Thyroid gland (tissue), 4 donors: ENCODE data around the gene EBF3.

Experiments
- POLR2A ChIP-seq, 2 donors: fragments of 450-650 bp; IDR thresholded peaks; one replicate each; pipeline ENCODE4 v1.6.1; 2017; ENCODE audit warnings: antibody characterized with exemption in 2 of 2, mild to moderate bottlenecking in 2 of 2, moderate library complexity in 1 of 2
- TF ChIP-seq, protein P1 (sequence below), 6 experiments: fragments of 200-600 bp in 3 of 6; fragments of 450-650 bp in 3 of 6; sonication (generic) in 3 of 6; IDR thresholded peaks; one replicate each; pipeline ENCODE4 v1.5.1; 2016 to 2019; ENCODE audit warnings: antibody characterized with exemption in 6 of 6, mild to moderate bottlenecking in 2 of 6, inconsistent platforms in 1 of 6, moderate library complexity in 1 of 6

DNA sequence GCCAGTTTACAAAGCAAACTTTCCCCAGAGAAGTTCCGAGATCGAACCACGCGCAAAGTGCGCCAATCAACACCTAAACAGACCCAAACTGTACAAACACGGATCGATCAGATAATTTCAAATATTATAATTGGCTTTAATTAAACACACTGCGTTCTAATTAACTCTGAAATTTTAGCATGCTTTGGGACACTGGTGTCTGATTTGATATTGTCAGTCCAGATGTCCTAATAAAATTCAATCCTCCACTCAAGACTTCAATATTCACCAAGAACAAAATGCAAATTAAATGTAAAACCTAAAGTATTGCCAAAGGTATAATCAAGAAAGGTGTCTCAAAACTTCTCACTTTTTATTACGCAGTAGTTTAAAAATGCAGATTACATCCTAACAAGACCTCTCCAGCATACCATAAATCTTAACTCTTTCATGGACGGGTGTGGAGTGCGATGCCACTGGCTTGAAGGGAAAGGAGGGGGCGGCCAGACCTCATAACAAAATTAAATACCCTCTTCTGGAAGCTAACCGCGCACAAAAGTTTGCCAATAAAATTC lies 5.9 kb upstream of the EBF3 start:
- TF ChIP-seq, protein P1, sequence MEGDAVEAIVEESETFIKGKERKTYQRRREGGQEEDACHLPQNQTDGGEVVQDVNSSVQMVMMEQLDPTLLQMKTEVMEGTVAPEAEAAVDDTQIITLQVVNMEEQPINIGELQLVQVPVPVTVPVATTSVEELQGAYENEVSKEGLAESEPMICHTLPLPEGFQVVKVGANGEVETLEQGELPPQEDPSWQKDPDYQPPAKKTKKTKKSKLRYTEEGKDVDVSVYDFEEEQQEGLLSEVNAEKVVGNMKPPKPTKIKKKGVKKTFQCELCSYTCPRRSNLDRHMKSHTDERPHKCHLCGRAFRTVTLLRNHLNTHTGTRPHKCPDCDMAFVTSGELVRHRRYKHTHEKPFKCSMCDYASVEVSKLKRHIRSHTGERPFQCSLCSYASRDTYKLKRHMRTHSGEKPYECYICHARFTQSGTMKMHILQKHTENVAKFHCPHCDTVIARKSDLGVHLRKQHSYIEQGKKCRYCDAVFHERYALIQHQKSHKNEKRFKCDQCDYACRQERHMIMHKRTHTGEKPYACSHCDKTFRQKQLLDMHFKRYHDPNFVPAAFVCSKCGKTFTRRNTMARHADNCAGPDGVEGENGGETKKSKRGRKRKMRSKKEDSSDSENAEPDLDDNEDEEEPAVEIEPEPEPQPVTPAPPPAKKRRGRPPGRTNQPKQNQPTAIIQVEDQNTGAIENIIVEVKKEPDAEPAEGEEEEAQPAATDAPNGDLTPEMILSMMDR (IDR thresholded peaks at IDR 0.05): no peak
- no peak for TF ChIP-seq POLR2A (IDR thresholded peaks at IDR 0.05)
